ENCODE data around the gene TRIM44.

DNA sequence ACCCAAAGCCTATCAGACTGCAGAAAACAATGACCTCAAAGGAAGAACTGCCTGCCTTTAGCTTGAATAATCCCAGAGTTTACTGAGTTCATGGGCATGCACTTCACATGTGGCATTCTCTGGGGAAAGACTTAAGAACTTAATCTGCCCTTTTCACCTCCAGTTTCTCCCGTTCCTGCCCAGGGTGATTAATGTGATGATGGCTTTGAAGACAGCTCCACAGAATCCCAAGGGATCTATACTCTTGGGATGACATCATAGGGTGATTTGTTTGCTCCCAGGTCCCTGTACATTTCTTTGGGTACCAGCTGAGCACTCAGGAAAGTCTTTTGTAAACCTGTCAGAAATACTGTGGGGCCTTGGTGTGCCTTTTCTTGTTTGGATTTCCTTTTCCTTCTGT is 30.3 kb upstream of the TRIM44 start:
- TF ChIP-seq, protein P1, sequence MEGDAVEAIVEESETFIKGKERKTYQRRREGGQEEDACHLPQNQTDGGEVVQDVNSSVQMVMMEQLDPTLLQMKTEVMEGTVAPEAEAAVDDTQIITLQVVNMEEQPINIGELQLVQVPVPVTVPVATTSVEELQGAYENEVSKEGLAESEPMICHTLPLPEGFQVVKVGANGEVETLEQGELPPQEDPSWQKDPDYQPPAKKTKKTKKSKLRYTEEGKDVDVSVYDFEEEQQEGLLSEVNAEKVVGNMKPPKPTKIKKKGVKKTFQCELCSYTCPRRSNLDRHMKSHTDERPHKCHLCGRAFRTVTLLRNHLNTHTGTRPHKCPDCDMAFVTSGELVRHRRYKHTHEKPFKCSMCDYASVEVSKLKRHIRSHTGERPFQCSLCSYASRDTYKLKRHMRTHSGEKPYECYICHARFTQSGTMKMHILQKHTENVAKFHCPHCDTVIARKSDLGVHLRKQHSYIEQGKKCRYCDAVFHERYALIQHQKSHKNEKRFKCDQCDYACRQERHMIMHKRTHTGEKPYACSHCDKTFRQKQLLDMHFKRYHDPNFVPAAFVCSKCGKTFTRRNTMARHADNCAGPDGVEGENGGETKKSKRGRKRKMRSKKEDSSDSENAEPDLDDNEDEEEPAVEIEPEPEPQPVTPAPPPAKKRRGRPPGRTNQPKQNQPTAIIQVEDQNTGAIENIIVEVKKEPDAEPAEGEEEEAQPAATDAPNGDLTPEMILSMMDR (IDR thresholded peaks at IDR 0.05 in 2 of 3, conservative IDR thresholded peaks at IDR 0.05 in 1 of 3; ENCODE audit: borderline replicate concordance in 1 of 3, insufficient read depth in 1 of 3, low read depth in 2 of 3, low read length in 2 of 3), result no peak
- TF ChIP-seq POLR2A (IDR thresholded peaks at IDR 0.05; ENCODE audit: borderline replicate concordance, extremely low read depth, insufficient read depth, insufficient read length), result no peak
- TF ChIP-seq SIN3A (IDR thresholded peaks at IDR 0.05; ENCODE audit: low read depth), result no peak
- TF ChIP-seq POLR2AphosphoS5 (IDR thresholded peaks at IDR 0.05; ENCODE audit: low read depth, low read length), result no peak
- TF ChIP-seq EZH2phosphoT487 (IDR thresholded peaks at IDR 0.05; ENCODE audit: borderline replicate concordance), result no peak
- TF ChIP-seq, protein P2, sequence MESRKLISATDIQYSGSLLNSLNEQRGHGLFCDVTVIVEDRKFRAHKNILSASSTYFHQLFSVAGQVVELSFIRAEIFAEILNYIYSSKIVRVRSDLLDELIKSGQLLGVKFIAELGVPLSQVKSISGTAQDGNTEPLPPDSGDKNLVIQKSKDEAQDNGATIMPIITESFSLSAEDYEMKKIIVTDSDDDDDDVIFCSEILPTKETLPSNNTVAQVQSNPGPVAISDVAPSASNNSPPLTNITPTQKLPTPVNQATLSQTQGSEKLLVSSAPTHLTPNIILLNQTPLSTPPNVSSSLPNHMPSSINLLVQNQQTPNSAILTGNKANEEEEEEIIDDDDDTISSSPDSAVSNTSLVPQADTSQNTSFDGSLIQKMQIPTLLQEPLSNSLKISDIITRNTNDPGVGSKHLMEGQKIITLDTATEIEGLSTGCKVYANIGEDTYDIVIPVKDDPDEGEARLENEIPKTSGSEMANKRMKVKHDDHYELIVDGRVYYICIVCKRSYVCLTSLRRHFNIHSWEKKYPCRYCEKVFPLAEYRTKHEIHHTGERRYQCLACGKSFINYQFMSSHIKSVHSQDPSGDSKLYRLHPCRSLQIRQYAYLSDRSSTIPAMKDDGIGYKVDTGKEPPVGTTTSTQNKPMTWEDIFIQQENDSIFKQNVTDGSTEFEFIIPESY (IDR thresholded peaks at IDR 0.05; ENCODE audit: extremely low read depth, insufficient replicate concordance, low read length), result no peak
- TF ChIP-seq, protein P3, sequence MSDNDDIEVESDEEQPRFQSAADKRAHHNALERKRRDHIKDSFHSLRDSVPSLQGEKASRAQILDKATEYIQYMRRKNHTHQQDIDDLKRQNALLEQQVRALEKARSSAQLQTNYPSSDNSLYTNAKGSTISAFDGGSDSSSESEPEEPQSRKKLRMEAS (IDR thresholded peaks at IDR 0.05), result no peak
- no peak for TF ChIP-seq EZH2 (IDR thresholded peaks at IDR 0.05)
- TF ChIP-seq RAD21 (IDR thresholded peaks at IDR 0.05; ENCODE audit: low read depth), result no peak

Data from HCT116 (cell line).